Liver (tissue), 9 donors: ENCODE measurements around the gene SLC36A4. TPM values are rescaled to one million over a fixed set of nuclear protein-coding genes. Genes with fewer than 3 reads are reported as not detected.

ENCODE experiments used
- DNase-seq: peaks from one replicate; pipeline ENCODE4 v3.0.0-alpha.2; 2017; ENCODE audit warnings: low spot score
- H3K27ac ChIP-seq, 2 donors: one replicate each; pipeline ENCODE4 v1.7.0; 2013; ENCODE audit warnings: inconsistent platforms in 2 of 2, low read length in 2 of 2, control low read depth in 1 of 2, low read depth in 1 of 2, mild to moderate bottlenecking in 1 of 2
- H3K27me3 ChIP-seq, 4 donors: one replicate each; pipeline versions ENCODE4 v1.6.1 to v1.7.0; 2013; ENCODE audit warnings: low read length in 3 of 4, inconsistent platforms in 1 of 4, mild to moderate bottlenecking in 1 of 4, moderate library complexity in 1 of 4; ENCODE audit not compliant: control insufficient read depth in 4 of 4, insufficient read depth in 4 of 4
- H3K36me3 ChIP-seq, 4 donors: one replicate each; pipeline versions ENCODE4 v1.6.1 to v1.7.0; 2013; ENCODE audit warnings: low read length in 3 of 4, mild to moderate bottlenecking in 3 of 4, low read depth in 1 of 4, moderate library complexity in 1 of 4; ENCODE audit not compliant: control insufficient read depth in 4 of 4, insufficient read depth in 3 of 4
- H3K4me1 ChIP-seq, 4 donors: one replicate each; pipeline versions ENCODE4 v1.6.1 to v1.7.0; 2013; ENCODE audit warnings: low read length in 3 of 4, mild to moderate bottlenecking in 3 of 4, moderate library complexity in 1 of 4; ENCODE audit not compliant: control insufficient read depth in 4 of 4, insufficient read depth in 4 of 4
- H3K4me3 ChIP-seq, 3 donors: one replicate each; pipeline versions ENCODE4 v1.6.1 to v1.7.0; 2013; ENCODE audit warnings: low read length in 3 of 3, control low read depth in 1 of 3, low read depth in 1 of 3, mild to moderate bottlenecking in 1 of 3
- H3K9ac ChIP-seq, 2 donors: one replicate each; pipeline ENCODE4 v1.7.0; 2013; ENCODE audit warnings: low read length in 2 of 2, mild to moderate bottlenecking in 2 of 2, moderate library complexity in 2 of 2, control low read depth in 1 of 2, low read depth in 1 of 2
- H3K9me3 ChIP-seq, 4 donors: one replicate each; pipeline versions ENCODE4 v1.6.1 to v1.7.0; 2013; ENCODE audit warnings: low read length in 3 of 4; ENCODE audit not compliant: control insufficient read depth in 4 of 4
- EGR1 ChIP-seq, 2 donors: IDR thresholded peaks; 2 replicates each; pipeline ENCODE4 v1.6.1; 2016 to 2018; ENCODE audit warnings: antibody characterized with exemption in 2 of 2, low read depth in 2 of 2
- FOXA1 ChIP-seq: IDR thresholded peaks from 2 replicates; pipeline ENCODE4 v1.6.1; 2016; ENCODE audit warnings: antibody characterized with exemption
- FOXA2 ChIP-seq: IDR thresholded peaks from 2 replicates; pipeline ENCODE4 v1.6.1; 2016; ENCODE audit warnings: antibody characterized with exemption
- GABPA ChIP-seq, 2 donors: IDR thresholded peaks in 1 of 2; conservative IDR thresholded peaks in 1 of 2; 2 replicates each; pipeline ENCODE4 v1.6.1; 2016; ENCODE audit warnings: antibody characterized with exemption in 2 of 2, mild to moderate bottlenecking in 1 of 2, moderate library complexity in 1 of 2
- HNF4A ChIP-seq, 2 donors: conservative IDR thresholded peaks; 2 replicates each; pipeline ENCODE4 v1.6.1; 2016; ENCODE audit warnings: antibody characterized with exemption in 2 of 2, mild to moderate bottlenecking in 2 of 2
- HNF4G ChIP-seq: IDR thresholded peaks from 2 replicates; pipeline ENCODE4 v1.6.1; 2016; ENCODE audit warnings: antibody characterized with exemption
- JUND ChIP-seq, 2 donors: IDR thresholded peaks; 2 replicates each; pipeline ENCODE4 v1.6.1; 2016; ENCODE audit warnings: antibody characterized with exemption in 2 of 2
- MAX ChIP-seq: IDR thresholded peaks from 2 replicates; pipeline ENCODE4 v1.6.1; 2016; ENCODE audit warnings: antibody characterized with exemption
- NR2F2 ChIP-seq: IDR thresholded peaks from 2 replicates; pipeline ENCODE4 v1.6.1; 2016; ENCODE audit warnings: antibody characterized with exemption
- RAD21 ChIP-seq, 2 donors: IDR thresholded peaks; 2 replicates each; pipeline ENCODE4 v1.6.1; 2016; ENCODE audit warnings: antibody characterized with exemption in 2 of 2, mild to moderate bottlenecking in 2 of 2
- REST ChIP-seq: IDR thresholded peaks from 2 replicates; pipeline ENCODE4 v1.6.1; 2016; ENCODE audit warnings: antibody characterized with exemption, mild to moderate bottlenecking
- RXRA ChIP-seq, 2 donors: IDR thresholded peaks; 2 replicates each; pipeline ENCODE4 v1.6.1; 2017 to 2018; ENCODE audit warnings: antibody characterized with exemption in 2 of 2, mild to moderate bottlenecking in 1 of 2
- SP1 ChIP-seq: IDR thresholded peaks from 2 replicates; pipeline ENCODE4 v1.6.1; 2018; ENCODE audit warnings: antibody characterized with exemption, mild to moderate bottlenecking
- TAF1 ChIP-seq: conservative IDR thresholded peaks from 2 replicates; pipeline ENCODE4 v1.6.1; 2016; ENCODE audit warnings: antibody characterized with exemption, mild to moderate bottlenecking
- YY1 ChIP-seq: IDR thresholded peaks from 2 replicates; pipeline ENCODE4 v1.6.1; 2016; ENCODE audit warnings: antibody characterized with exemption, mild to moderate bottlenecking
- ZBTB33 ChIP-seq: IDR thresholded peaks from 2 replicates; pipeline ENCODE4 v1.6.1; 2016; ENCODE audit warnings: antibody characterized with exemption
- WGBS: extraction: QIAGEN DNeasy Blood & Tissue Kit; methylation state at CpG from one replicate; pipeline ENCODE4 v1.1.7; 2013; 5-methylcytosine and 5-hydroxymethylcytosine counted together
- polyA plus RNA-seq, 2 donors: library from polyadenylated mRNA; stranded (reverse) in 1 of 2; unstranded in 1 of 2; fragments of 200-250 nt in 1 of 2; fragments of >200 nt in 1 of 2; fragmentation: Nextera tagmentation in 1 of 2; extraction: Ambion mirVana in 1 of 2; gene quantifications; one replicate each; pipeline versions ENCODE4 v1.2.1 to v1.2.3, GENCODE V29; 2013 to 2015
- total RNA-seq, 2 donors: library from RNA; depleted of rRNA; stranded (reverse); fragments of >200 nt; gene quantifications; one replicate each; pipeline ENCODE4 v1.2.3, GENCODE V29; 2014
- TF ChIP-seq, protein P1 (sequence below): fragments of 150-350 bp; IDR thresholded peaks from 2 replicates; pipeline ENCODE4 v1.5.1; 2017; ENCODE audit warnings: improper control_type of control experiment, low read depth, low read length; ENCODE audit not compliant: missing input control
- TF ChIP-seq, protein P2 (sequence below): IDR thresholded peaks from 2 replicates; pipeline ENCODE4 v1.6.1; 2016; ENCODE audit warnings: antibody characterized with exemption
- donor health status: healthy.
- donor health status: healthy.
- donor health status: healthy.
- donor health status: healthy.
- donor health status: healthy.

The SLC36A4 gene
- total and polyA plus RNA-seq, 4 donors: 6.4 to 11.7 (median 7.4) TPM

- TF ChIP-seq SP1 (no peak), TAF1 (no peak), HNF4G (no peak), EGR1 (IDR thresholded peaks at IDR 0.05; ENCODE audit: low read depth in 2 of 2) (no peak)
- WGBS: 85% methylated on average over 2 of the region's 2 CpGs
Observed at GRCh38 chr11:93209466-93209865, 11.7 kb upstream of the SLC36A4 start.

DNA sequence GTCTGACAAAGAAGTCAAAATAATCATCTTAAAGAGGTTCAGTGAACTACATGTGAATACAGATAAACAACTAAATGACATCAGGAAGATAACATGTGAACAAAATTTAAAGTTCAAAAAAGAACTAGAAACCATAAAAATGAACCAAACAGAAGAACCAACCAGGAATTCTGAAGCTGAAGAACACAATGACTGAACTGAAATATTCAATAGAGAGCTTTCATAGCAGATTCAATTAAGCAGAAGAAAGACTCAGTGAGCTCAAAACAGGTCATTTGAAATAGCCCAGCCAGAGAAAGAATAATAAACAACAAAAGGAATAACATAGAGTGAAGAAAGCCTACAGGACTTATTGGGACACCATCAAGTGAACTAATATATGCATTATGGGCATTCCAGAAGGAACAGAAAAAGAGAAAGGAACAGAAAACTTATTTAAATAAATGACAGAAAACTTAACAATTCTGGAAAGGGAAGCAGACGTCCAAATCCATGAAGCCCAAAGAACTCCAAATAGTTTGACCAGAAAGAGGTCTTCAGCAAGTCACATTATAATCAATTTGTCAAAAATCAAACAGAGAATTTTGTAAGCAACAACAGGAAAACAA is 11.0 kb upstream of the SLC36A4 start:
- no peak for DNase-seq
- Histone ChIP-seq H3K27me3 (no peaks in the 10 kb centered on the region), H3K27ac (no peak overlapping the region), H3K9ac (no peak overlapping the region), H3K4me1 (no peaks in the 10 kb centered on the region), H3K9me3 (peaks cover 0 to 2% (median 0%) of the 10 kb centered on the region in 4 donors), H3K4me3 (no peak overlapping the region), H3K36me3 (no peaks in the 10 kb centered on the region)
- WGBS: 77% methylated on average over 1 of the region's 1 CpG
- no peak for TF ChIP-seq RAD21 (IDR thresholded peaks at IDR 0.05)
- TF ChIP-seq HNF4G: no peak
- no peak for TF ChIP-seq FOXA2
- TF ChIP-seq MAX: no peak
- no peak for TF ChIP-seq ZBTB33
- no peak for TF ChIP-seq HNF4A (conservative IDR thresholded peaks at IDR 0.05)
- no peak for TF ChIP-seq RXRA (IDR thresholded peaks at IDR 0.05)
- TF ChIP-seq FOXA1: no peak
- no peak for TF ChIP-seq SP1
- no peak for TF ChIP-seq JUND (IDR thresholded peaks at IDR 0.05)
- no peak for TF ChIP-seq EGR1 (IDR thresholded peaks at IDR 0.05; ENCODE audit: low read depth in 2 of 2)
- TF ChIP-seq, protein P1, sequence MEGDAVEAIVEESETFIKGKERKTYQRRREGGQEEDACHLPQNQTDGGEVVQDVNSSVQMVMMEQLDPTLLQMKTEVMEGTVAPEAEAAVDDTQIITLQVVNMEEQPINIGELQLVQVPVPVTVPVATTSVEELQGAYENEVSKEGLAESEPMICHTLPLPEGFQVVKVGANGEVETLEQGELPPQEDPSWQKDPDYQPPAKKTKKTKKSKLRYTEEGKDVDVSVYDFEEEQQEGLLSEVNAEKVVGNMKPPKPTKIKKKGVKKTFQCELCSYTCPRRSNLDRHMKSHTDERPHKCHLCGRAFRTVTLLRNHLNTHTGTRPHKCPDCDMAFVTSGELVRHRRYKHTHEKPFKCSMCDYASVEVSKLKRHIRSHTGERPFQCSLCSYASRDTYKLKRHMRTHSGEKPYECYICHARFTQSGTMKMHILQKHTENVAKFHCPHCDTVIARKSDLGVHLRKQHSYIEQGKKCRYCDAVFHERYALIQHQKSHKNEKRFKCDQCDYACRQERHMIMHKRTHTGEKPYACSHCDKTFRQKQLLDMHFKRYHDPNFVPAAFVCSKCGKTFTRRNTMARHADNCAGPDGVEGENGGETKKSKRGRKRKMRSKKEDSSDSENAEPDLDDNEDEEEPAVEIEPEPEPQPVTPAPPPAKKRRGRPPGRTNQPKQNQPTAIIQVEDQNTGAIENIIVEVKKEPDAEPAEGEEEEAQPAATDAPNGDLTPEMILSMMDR: no peak
- TF ChIP-seq, protein P2, sequence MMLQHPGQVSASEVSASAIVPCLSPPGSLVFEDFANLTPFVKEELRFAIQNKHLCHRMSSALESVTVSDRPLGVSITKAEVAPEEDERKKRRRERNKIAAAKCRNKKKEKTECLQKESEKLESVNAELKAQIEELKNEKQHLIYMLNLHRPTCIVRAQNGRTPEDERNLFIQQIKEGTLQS: no peak
- TF ChIP-seq TAF1: no peak
- TF ChIP-seq GABPA (IDR thresholded peaks at IDR 0.05 in 1 of 2, conservative IDR thresholded peaks at IDR 0.05 in 1 of 2): no peak
- no peak for TF ChIP-seq NR2F2
- no peak for TF ChIP-seq YY1
- TF ChIP-seq REST: no peak

More at GRCh38 chr11:93209466-93209865, 11.7 kb upstream of the SLC36A4 start:
- Histone ChIP-seq H3K4me3 (no peak overlapping the region), H3K27ac (no peak overlapping the region), H3K9me3 (peaks cover 0 to 2% (median 0%) of the 10 kb centered on the region in 4 donors), H3K4me1 (no peaks in the 10 kb centered on the region), H3K27me3 (no peaks in the 10 kb centered on the region), H3K36me3 (no peaks in the 10 kb centered on the region), H3K9ac (no peak overlapping the region)
- no peak for DNase-seq
